ENCODE measurements around the gene TLE3.

The TLE3 gene

DNA sequence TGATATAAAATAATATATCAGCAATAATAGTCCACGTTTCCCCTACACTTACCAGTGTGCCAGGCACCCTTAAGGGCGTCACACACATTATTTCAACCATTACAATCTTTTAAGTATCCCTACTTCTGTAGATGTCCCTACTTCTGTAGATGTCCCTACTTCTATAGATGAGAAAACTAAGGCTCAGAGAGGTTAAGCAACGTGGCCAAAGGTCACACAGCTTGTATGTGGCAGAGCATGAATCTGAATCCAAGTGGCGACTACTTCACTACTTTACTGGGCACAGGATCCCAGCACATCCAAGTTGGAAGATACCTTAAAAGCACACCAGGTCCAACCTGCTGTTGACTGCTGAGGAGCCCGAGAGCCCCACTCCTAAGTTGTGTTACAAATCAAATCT is 77.5 kb downstream of the TLE3 start:
- no peak overlapping the region for H3K4me3 ChIP-seq
- TF ChIP-seq POLR2AphosphoS5 (IDR thresholded peaks at IDR 0.05; ENCODE audit: borderline replicate concordance, low read depth, low read length) (no peak), EZH2 (IDR thresholded peaks at IDR 0.05) (no peak), FOXP2 (optimal IDR thresholded peaks at IDR 0.05; ENCODE audit: control extremely low read depth, extremely low read length, insufficient read depth) (no peak)
- H3K36me3 ChIP-seq (ENCODE audit: insufficient read depth, low read length) = no peaks in the 10 kb centered on the region
- DNase-seq (ENCODE audit: low read depth, low spot score) = no peak
- no peaks in the 10 kb centered on the region for H3K9me3 ChIP-seq (ENCODE audit: low read depth, low read length)
- no peak overlapping the region for H3K27ac ChIP-seq
- no peak overlapping the region for H3K9ac ChIP-seq (ENCODE audit: insufficient read length)

DNA sequence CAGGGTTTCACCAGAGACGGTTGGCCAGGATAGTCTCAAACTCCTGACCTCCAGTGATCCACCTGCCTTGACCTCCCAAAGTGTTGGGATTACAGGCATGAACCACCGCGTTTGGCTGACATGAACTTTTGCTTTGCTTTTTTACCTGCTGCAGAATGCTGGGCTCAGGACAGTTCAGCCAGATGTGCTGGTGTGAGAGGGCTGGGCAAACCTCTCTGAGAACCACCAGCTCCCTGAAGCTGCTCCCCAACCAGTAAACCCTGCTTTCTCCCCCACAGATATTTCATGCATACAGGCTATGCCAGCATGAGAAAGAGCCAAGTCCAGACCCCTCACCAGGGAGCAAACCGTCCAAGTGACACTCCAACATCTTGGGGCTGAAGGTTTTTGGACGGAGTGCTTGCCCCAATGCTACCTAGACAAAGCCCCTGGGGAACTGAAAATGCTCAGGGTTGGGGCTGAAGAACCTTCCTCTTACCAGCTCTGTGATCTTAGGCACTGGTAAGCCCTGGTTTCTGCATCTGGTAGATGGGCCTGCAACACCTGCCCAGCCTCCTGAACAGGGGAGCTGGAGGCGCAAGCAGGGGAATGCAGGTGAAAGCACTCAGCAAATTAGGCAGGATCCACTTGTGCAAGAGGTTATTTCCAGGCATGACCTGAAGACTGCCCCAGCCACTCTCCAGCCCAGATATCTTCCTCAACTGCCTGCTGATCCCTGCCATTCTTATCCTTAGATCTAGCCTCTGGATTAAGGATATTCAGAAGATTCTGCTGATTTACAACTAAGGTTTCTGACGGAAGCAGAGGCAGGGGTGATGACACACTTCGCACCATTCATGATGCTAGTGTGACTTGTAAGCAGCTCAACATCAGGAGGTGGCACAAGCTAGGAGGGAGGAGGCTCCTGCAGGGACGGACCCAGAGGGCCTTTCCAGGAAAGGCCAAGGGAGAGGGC is 78.8 kb downstream of the TLE3 start:
- no peak overlapping the region for H3K27ac ChIP-seq
- no peak overlapping the region for H3K9ac ChIP-seq (ENCODE audit: insufficient read length)
- no peaks in the 10 kb centered on the region for H3K36me3 ChIP-seq (ENCODE audit: insufficient read depth, low read length)
- no peak for DNase-seq (ENCODE audit: low read depth, low spot score)
- H3K4me3 ChIP-seq = no peak overlapping the region
- TF ChIP-seq FOXP2 (optimal IDR thresholded peaks at IDR 0.05; ENCODE audit: control extremely low read depth, extremely low read length, insufficient read depth) = no peak
- no peak for TF ChIP-seq POLR2AphosphoS5 (IDR thresholded peaks at IDR 0.05; ENCODE audit: borderline replicate concordance, low read depth, low read length)
- H3K9me3 ChIP-seq (ENCODE audit: low read depth, low read length) = no peaks in the 10 kb centered on the region

DNA sequence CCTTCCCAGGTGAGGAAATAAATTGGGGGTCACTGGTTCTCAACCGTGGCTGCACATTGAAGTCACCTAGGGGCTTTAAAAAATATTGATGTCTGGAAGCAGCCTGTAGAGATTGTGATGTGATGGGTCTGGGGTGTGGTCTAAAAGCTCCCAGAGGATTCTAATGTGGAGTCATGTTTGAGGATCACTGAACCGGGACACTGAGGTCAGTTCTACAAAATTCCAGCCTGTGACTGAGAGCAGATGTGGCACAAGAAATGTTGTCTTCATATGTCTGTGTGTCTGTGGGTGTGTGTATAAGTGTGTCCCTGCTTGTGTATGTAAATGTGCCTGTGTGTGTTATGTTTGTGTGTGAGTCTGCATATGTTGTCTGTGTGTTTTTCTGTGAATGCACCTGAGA is 79.9 kb downstream of the TLE3 start:
- H3K9me3 ChIP-seq (ENCODE audit: low read depth, low read length) = no peaks in the 10 kb centered on the region
- DNase-seq (ENCODE audit: low read depth, low spot score) = no peak
- no peak overlapping the region for H3K27ac ChIP-seq
- H3K9ac ChIP-seq (ENCODE audit: insufficient read length) = no peak overlapping the region
- H3K36me3 ChIP-seq (ENCODE audit: insufficient read depth, low read length) = no peaks in the 10 kb centered on the region
- no peak for TF ChIP-seq FOXP2 (optimal IDR thresholded peaks at IDR 0.05; ENCODE audit: control extremely low read depth, extremely low read length, insufficient read depth)
- TF ChIP-seq POLR2AphosphoS5 (IDR thresholded peaks at IDR 0.05; ENCODE audit: borderline replicate concordance, low read depth, low read length) = no peak
- no peak for TF ChIP-seq EZH2 (IDR thresholded peaks at IDR 0.05)
- H3K4me3 ChIP-seq = no peak overlapping the region

DNA sequence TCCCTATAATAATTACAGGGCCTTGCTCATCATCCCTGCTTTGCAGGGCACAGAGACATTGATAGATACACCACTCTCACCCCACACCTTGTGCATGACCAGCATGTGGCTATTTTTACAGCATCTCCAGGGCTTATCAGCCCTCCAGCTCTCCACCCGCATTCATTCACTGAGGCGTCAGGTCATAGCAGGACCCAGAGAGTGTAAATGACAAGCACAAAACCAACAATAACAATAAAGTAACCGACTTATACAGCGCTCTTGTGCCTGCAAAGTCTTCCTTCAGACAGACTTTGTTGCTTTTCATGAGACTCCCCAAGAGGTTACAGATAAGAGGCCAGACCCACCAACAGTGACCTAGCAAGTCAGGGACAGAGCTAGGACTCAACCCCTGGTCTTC is 80.7 kb downstream of the TLE3 start:
- H3K4me3 ChIP-seq = no peak overlapping the region
- H3K9ac ChIP-seq (ENCODE audit: insufficient read length) = no peak overlapping the region
- TF ChIP-seq FOXP2 (optimal IDR thresholded peaks at IDR 0.05; ENCODE audit: control extremely low read depth, extremely low read length, insufficient read depth) (no peak), EZH2 (IDR thresholded peaks at IDR 0.05) (no peak), POLR2AphosphoS5 (IDR thresholded peaks at IDR 0.05; ENCODE audit: borderline replicate concordance, low read depth, low read length) (no peak)
- H3K27ac ChIP-seq = no peak overlapping the region
- no peaks in the 10 kb centered on the region for H3K9me3 ChIP-seq (ENCODE audit: low read depth, low read length)
- DNase-seq (ENCODE audit: low read depth, low spot score) = no peak
- no peaks in the 10 kb centered on the region for H3K36me3 ChIP-seq (ENCODE audit: insufficient read depth, low read length)

DNA sequence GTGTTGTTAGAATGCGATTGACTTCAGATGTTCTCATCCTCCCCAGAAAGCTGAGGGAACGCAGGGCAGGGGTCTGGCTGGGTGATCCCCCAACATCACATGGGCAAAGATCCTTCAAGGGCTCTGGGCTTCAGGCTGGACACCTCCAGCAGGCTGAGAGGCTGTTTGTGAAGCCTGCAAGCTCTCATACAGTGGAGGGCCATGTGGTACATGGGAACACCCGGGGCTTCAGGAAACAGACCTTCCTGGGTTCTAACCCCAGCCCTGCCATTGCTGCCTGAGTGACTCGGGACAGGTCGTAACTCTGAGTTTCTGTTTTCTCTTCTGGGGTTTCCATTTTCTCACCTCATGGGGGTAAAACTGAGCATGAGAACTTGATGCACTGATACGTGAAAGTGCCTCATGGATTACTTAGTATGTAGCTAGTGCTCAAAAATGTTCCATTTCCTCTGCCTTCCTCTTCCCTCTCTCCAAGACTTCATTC is 81.2 kb downstream of the TLE3 start:
- no peak for TF ChIP-seq FOXP2 (optimal IDR thresholded peaks at IDR 0.05; ENCODE audit: control extremely low read depth, extremely low read length, insufficient read depth)
- TF ChIP-seq EZH2 (IDR thresholded peaks at IDR 0.05) = no peak
- TF ChIP-seq POLR2AphosphoS5 (IDR thresholded peaks at IDR 0.05; ENCODE audit: borderline replicate concordance, low read depth, low read length) = no peak
- Histone ChIP-seq H3K4me3 (no peak overlapping the region), H3K9me3 (ENCODE audit: low read depth, low read length) (no peaks in the 10 kb centered on the region), H3K36me3 (ENCODE audit: insufficient read depth, low read length) (no peaks in the 10 kb centered on the region), H3K9ac (ENCODE audit: insufficient read length) (no peak overlapping the region), H3K27ac (no peak overlapping the region)
- DNase-seq (ENCODE audit: low read depth, low spot score) = no peak

DNA sequence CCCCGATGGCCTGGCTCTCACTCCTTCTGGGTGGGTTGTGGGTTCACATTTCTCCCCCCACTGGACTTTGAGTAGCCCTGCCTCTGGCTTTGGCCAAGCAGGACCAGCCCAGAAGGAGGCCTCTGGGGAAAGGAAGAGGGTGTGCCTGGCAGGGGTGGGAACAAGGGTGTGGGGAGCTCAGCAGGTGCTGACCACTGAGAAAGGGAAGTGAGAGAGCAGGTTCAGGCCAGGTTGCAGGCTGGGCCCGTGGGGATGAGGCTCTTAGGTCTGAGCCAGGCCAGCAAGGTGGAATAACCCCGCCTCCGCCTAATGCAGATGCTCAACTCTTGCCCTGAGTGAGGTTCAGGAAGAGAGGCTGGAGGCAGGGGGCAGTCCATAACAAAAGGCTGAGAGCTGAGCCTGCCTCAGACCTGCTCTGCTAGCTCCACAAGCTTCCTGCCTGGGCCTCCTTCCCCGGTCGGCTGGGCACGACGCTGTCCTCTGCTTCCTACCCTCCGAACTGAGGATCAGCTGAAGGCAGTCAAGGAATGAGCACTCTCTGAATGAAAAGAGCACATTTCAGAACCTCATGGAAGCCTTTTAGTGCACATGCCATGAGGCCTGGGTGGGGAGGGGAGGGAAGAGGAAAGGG is 82.7 kb downstream of the TLE3 start:
- no peak overlapping the region for H3K9ac ChIP-seq (ENCODE audit: insufficient read length)
- no peak for DNase-seq (ENCODE audit: low read depth, low spot score)
- no peak overlapping the region for H3K4me3 ChIP-seq
- no peaks in the 10 kb centered on the region for H3K9me3 ChIP-seq (ENCODE audit: low read depth, low read length)
- no peak for TF ChIP-seq FOXP2 (optimal IDR thresholded peaks at IDR 0.05; ENCODE audit: control extremely low read depth, extremely low read length, insufficient read depth)
- no peak for TF ChIP-seq POLR2AphosphoS5 (IDR thresholded peaks at IDR 0.05; ENCODE audit: borderline replicate concordance, low read depth, low read length)
- TF ChIP-seq EZH2 (IDR thresholded peaks at IDR 0.05) = no peak
- no peak overlapping the region for H3K27ac ChIP-seq
- no peaks in the 10 kb centered on the region for H3K36me3 ChIP-seq (ENCODE audit: insufficient read depth, low read length)

DNA sequence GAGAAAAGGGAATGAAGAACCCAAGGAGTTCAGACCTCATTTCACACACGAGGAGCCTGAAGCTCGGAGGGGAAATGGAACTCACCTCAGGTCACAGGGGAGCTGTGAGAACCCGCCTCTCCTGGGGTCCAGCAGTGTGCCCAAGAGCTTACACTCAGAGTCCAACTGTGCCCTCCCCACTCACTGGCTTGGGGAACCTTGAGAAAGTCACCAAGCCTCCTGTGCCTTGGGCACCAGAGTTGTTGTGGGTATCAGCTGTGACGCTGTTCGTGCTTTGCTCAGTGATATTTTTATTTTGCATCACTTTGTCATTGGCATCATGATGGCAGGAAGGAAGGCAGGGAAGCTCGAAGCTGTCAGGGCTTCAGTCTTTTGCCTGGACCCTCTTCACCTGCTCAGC is 83.4 kb downstream of the TLE3 start:
- no peak for TF ChIP-seq FOXP2 (optimal IDR thresholded peaks at IDR 0.05; ENCODE audit: control extremely low read depth, extremely low read length, insufficient read depth)
- TF ChIP-seq POLR2AphosphoS5 (IDR thresholded peaks at IDR 0.05; ENCODE audit: borderline replicate concordance, low read depth, low read length) = no peak
- no peak for TF ChIP-seq EZH2 (IDR thresholded peaks at IDR 0.05)
- DNase-seq (ENCODE audit: low read depth, low spot score) = no peak
- Histone ChIP-seq H3K4me3 (no peak overlapping the region), H3K36me3 (ENCODE audit: insufficient read depth, low read length) (no peaks in the 10 kb centered on the region), H3K27ac (no peak overlapping the region), H3K9ac (ENCODE audit: insufficient read length) (no peak overlapping the region), H3K9me3 (ENCODE audit: low read depth, low read length) (no peaks in the 10 kb centered on the region)

DNA sequence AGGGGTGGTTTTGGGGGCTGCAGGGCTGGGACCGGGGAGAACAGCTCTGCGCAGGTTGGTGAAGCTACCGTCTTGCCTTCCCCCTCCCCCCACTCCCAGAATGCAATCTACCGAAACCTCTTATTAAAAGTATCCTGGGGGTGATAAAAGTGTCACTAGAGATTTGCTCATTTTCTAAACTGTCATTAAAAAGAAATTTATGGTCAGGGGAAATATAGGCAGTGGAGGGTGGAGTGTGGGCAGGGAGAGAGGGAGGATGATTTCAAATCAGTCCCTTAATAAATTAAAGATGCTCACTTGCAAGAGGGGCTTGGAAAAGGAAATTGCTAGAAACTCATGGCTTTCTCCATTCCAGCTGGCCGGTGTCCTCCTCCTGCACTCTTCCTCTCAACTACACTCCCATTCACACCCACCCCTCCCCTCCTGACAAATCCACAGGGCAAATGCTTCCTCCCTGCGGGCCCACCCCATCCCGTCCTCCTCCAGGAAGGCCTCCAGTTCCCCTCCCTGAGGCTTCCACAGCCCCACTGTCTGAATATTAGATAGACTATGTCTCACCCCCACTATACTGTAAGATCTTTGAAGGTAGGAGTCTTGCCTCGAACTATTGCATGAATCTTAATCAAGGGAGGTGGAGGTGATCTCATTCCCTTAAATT is 83.9 kb downstream of the TLE3 start:
- no peak for TF ChIP-seq POLR2AphosphoS5 (IDR thresholded peaks at IDR 0.05; ENCODE audit: borderline replicate concordance, low read depth, low read length)
- no peak for TF ChIP-seq EZH2 (IDR thresholded peaks at IDR 0.05)
- TF ChIP-seq FOXP2 (optimal IDR thresholded peaks at IDR 0.05; ENCODE audit: control extremely low read depth, extremely low read length, insufficient read depth) = no peak
- Histone ChIP-seq H3K27ac (no peak overlapping the region), H3K9me3 (ENCODE audit: low read depth, low read length) (no peaks in the 10 kb centered on the region), H3K9ac (ENCODE audit: insufficient read length) (no peak overlapping the region), H3K36me3 (ENCODE audit: insufficient read depth, low read length) (no peaks in the 10 kb centered on the region), H3K4me3 (no peak overlapping the region)
- no peak for DNase-seq (ENCODE audit: low read depth, low spot score)

All from SK-N-MC (cell line).